ENCODE data around the gene FAM114A1.
A peak's percentile ranks its signal among the peaks of the same experiment; 100 is the strongest.

The FAM114A1 gene

GRCh38 chr4:38857354-38858096 lies 10.1 kb upstream of the FAM114A1 start (continued):
- TF ChIP-seq ZNF26 (tag by site-specific recombination; IDR thresholded peaks at IDR 0.05) (no peak), PRDM1 (tag by site-specific recombination; IDR thresholded peaks at IDR 0.05) (peak; percentile 44; the same call in 1 of the 2 replicates)

- H3K36me3 ChIP-seq (ENCODE audit: control insufficient read depth in 2 of 2, insufficient read depth in 1 of 2, low read length in 2 of 2): no peaks in the 10 kb centered on the region
- ChIA-PET CTCF (no interaction called here), POLR2A (no interaction called here)
- H3K4me1 ChIP-seq (ENCODE audit: control insufficient read depth, insufficient read depth, low read length): no peaks in the 10 kb centered on the region
- no peak overlapping the region for H3K4me3 ChIP-seq (ENCODE audit: low read depth, low read length)
- TF ChIP-seq ZNF121 (tag by site-specific recombination; IDR thresholded peaks at IDR 0.05): no peak
- H3K9me3 ChIP-seq (ENCODE audit: control insufficient read depth, insufficient read depth, low read depth, low read length): no peaks in the 10 kb centered on the region
- no peak overlapping the region for H3K27ac ChIP-seq (ENCODE audit: extremely low read depth, low read depth, low read length)
These were observed 9.5 kb upstream of the FAM114A1 start for GRCh38 chr4:38858097-38858420.

GRCh38 chr4:38859501-38859900 lies 8.1 kb upstream of the FAM114A1 start:
- ChIA-PET CTCF (interaction anchor here (0.6 to 3.8 kb wide), 6 partner anchors 14 to 193 kb away, joined by 3 to 44 read pairs (median 18); no protein-coding TSS in a partner anchor), POLR2A (no interaction called here)
- no peaks in the 10 kb centered on the region for H3K36me3 ChIP-seq (ENCODE audit: control insufficient read depth in 2 of 2, insufficient read depth in 1 of 2, low read length in 2 of 2)
- no peaks in the 10 kb centered on the region for H3K9me3 ChIP-seq (ENCODE audit: control insufficient read depth, insufficient read depth, low read depth, low read length)
- no peak overlapping the region for H3K4me3 ChIP-seq (ENCODE audit: low read depth, low read length)
- TF ChIP-seq HOXD13 (CRISPR knock-in tag; IDR thresholded peaks at IDR 0.05; ENCODE audit: borderline replicate concordance): no peak
- no peak for TF ChIP-seq MYNN (tag by site-specific recombination; IDR thresholded peaks at IDR 0.05; ENCODE audit: borderline replicate concordance)
- no peak for TF ChIP-seq ZNF791 (tag by site-specific recombination; IDR thresholded peaks at IDR 0.05)
- no peak for TF ChIP-seq KLF9 (tag by site-specific recombination; IDR thresholded peaks at IDR 0.05; ENCODE audit: low read depth)
- no peak for TF ChIP-seq ZNF157 (tag by site-specific recombination; IDR thresholded peaks at IDR 0.05)
- no peaks in the 10 kb centered on the region for H3K4me1 ChIP-seq (ENCODE audit: control insufficient read depth, insufficient read depth, low read length)
- no peak overlapping the region for H3K27ac ChIP-seq (ENCODE audit: extremely low read depth, low read depth, low read length)

GRCh38 chr4:38860788-38861424 lies 6.7 kb upstream of the FAM114A1 start:
- ChIA-PET POLR2A (no interaction called here), CTCF (interaction anchor here (0.5 to 3.8 kb wide), 44 partner anchors 8 to 574 kb away, joined by 3 to 44 read pairs (median 4); partner anchors contain the start of gene TLR10)
- no peaks in the 10 kb centered on the region for H3K36me3 ChIP-seq (ENCODE audit: control insufficient read depth in 2 of 2, insufficient read depth in 1 of 2, low read length in 2 of 2)
- no peaks in the 10 kb centered on the region for H3K4me1 ChIP-seq (ENCODE audit: control insufficient read depth, insufficient read depth, low read length)
- no peaks in the 10 kb centered on the region for H3K9me3 ChIP-seq (ENCODE audit: control insufficient read depth, insufficient read depth, low read depth, low read length)
- H3K4me3 ChIP-seq (ENCODE audit: low read depth, low read length): no peak overlapping the region
- no peak overlapping the region for H3K27ac ChIP-seq (ENCODE audit: extremely low read depth, low read depth, low read length)
- TF ChIP-seq ZNF112 (tag by site-specific recombination; IDR thresholded peaks at IDR 0.05) (no peak), ZNF654 (tag by site-specific recombination; IDR thresholded peaks at IDR 0.05; ENCODE audit: low read depth) (peak; percentile 14; the same call in 1 of the 2 replicates), SCRT2 (tag by site-specific recombination; IDR thresholded peaks at IDR 0.05) (no peak), ZSCAN5A (tag by site-specific recombination; IDR thresholded peaks at IDR 0.05) (no peak), ZNF791 (tag by site-specific recombination; IDR thresholded peaks at IDR 0.05) (no peak), PRDM1 (tag by site-specific recombination; IDR thresholded peaks at IDR 0.05) (0 out of 2 replicates have a peak, but pooled peaks have one; percentile 25), ZNF560 (tag by site-specific recombination; IDR thresholded peaks at IDR 0.05; ENCODE audit: borderline replicate concordance) (no peak), ZNF518A (tag by site-specific recombination; conservative IDR thresholded peaks at IDR 0.05; ENCODE audit: low read depth) (no peak), CTCF (tag by site-specific recombination; IDR thresholded peaks at IDR 0.05) (peak; percentile 29; the same call in 1 of the 2 replicates), ZNF366 (tag by site-specific recombination; conservative IDR thresholded peaks at IDR 0.05) (no peak)

Measured in HEK293 (cell line).